Measurements from ENCODE around the gene WDSUB1.

Gene WDSUB1

GRCh38 chr2:159227467-159227866 lies 59.0 kb downstream of the WDSUB1 start:
- no peak for DNase-seq (ENCODE audit: extremely low spot score)
- ChIA-PET CTCF (interaction anchor here (1.1 to 1.5 kb wide), 4 partner anchors 17 to 257 kb away, joined by 3 to 5 read pairs (median 4); no protein-coding TSS in a partner anchor), POLR2A (no interaction called here)
- no peak for TF ChIP-seq CTCF (IDR thresholded peaks at IDR 0.05; ENCODE audit: control extremely low read depth, extremely low read depth, low read depth, missing control alignments)

GRCh38 chr2:159226608-159227385 lies 59.7 kb downstream of the WDSUB1 start:
- ChIA-PET CTCF (interaction anchor here (1.1 to 1.5 kb wide), 5 partner anchors 11 to 257 kb away, joined by 3 to 5 read pairs (median 3); no protein-coding TSS in a partner anchor), POLR2A (no interaction called here)
- no peak for DNase-seq (ENCODE audit: extremely low spot score)
- TF ChIP-seq CTCF (IDR thresholded peaks at IDR 0.05; ENCODE audit: control extremely low read depth, extremely low read depth, low read depth, missing control alignments): no peak

- ChIA-PET CTCF (interaction anchor here (1.2 to 1.5 kb wide), 3 partner anchors 11 to 37 kb away, joined by 3 to 4 read pairs (median 3); no protein-coding TSS in a partner anchor), POLR2A (no interaction called here)
- TF ChIP-seq CTCF (IDR thresholded peaks at IDR 0.05; ENCODE audit: control extremely low read depth, extremely low read depth, low read depth, missing control alignments): no peak
- DNase-seq (ENCODE audit: extremely low spot score): peak; percentile 31
Measured at GRCh38 chr2:159226059-159226461, 60.4 kb downstream of the WDSUB1 start.

GRCh38 chr2:159225025-159226016 lies 61.2 kb downstream of the WDSUB1 start:
- ChIA-PET POLR2A (no interaction called here), CTCF (interaction anchor here (1.1 to 1.9 kb wide), 3 partner anchors 10 to 26 kb away, joined by 3 to 4 read pairs (median 3); no protein-coding TSS in a partner anchor)
- no peak for TF ChIP-seq CTCF (IDR thresholded peaks at IDR 0.05; ENCODE audit: control extremely low read depth, extremely low read depth, low read depth, missing control alignments)
- DNase-seq (ENCODE audit: extremely low spot score): peak; percentile 6

- POLR2A ChIA-PET: no interaction called here
- CTCF ChIA-PET: interaction anchor here (1.1 to 1.9 kb wide), 4 partner anchors 9 to 25 kb away, joined by 3 to 4 read pairs (median 4); no protein-coding TSS in a partner anchor
- TF ChIP-seq CTCF (IDR thresholded peaks at IDR 0.05; ENCODE audit: control extremely low read depth, extremely low read depth, low read depth, missing control alignments): no peak
- DNase-seq (ENCODE audit: extremely low spot score): peak; percentile 4
Measured at GRCh38 chr2:159224061-159224813, 62.3 kb downstream of the WDSUB1 start.

All from GM10248 (cell line).